WI38 (cell line): Measurements from ENCODE around the gene MSL1.

ENCODE experiments used
- H3K4me3 ChIP-seq: 2 replicates; pipeline ENCODE4 v1.5.1; 2011; ENCODE audit warnings: low read depth, mild to moderate bottlenecking, control low read depth, low read length
- TF ChIP-seq, protein P1 (sequence below): IDR thresholded peaks from 2 replicates; pipeline ENCODE4 v1.5.1; 2012; ENCODE audit warnings: low read depth, mild to moderate bottlenecking, control low read depth, low read length

Gene MSL1

DNA sequence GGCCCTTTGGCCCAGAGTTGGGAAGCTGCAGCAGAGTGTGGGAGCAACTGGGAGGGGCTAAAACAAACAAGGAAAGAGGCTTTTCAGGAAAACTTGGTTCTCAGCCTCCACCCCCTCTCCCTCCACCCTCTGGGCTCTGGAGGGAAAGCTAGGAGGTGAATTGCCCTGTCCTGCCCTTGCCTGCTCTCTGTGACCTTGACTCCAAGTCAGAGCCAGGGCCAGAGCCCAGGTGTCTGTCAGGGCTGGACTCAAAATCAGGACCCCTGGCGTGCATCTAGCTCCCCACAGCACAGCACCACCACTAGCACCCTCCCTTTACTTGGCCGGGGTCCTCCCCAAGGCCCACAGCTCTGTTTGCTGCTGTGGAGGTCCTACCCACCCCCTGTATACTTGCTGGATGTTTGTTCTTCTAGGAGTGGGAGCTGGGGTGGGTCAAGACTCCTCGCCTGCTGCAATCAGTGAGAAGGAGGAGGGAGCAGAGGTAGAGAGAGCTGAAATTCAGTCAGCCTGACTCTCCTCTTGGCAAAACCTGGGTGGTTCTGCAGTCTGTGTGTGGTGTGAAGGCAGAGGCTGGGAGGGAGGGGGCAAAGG, 18.6 kb upstream of the MSL1 start:
- TF ChIP-seq, protein P1, sequence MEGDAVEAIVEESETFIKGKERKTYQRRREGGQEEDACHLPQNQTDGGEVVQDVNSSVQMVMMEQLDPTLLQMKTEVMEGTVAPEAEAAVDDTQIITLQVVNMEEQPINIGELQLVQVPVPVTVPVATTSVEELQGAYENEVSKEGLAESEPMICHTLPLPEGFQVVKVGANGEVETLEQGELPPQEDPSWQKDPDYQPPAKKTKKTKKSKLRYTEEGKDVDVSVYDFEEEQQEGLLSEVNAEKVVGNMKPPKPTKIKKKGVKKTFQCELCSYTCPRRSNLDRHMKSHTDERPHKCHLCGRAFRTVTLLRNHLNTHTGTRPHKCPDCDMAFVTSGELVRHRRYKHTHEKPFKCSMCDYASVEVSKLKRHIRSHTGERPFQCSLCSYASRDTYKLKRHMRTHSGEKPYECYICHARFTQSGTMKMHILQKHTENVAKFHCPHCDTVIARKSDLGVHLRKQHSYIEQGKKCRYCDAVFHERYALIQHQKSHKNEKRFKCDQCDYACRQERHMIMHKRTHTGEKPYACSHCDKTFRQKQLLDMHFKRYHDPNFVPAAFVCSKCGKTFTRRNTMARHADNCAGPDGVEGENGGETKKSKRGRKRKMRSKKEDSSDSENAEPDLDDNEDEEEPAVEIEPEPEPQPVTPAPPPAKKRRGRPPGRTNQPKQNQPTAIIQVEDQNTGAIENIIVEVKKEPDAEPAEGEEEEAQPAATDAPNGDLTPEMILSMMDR: no peak
- H3K4me3 ChIP-seq: no peak overlapping the region

DNA sequence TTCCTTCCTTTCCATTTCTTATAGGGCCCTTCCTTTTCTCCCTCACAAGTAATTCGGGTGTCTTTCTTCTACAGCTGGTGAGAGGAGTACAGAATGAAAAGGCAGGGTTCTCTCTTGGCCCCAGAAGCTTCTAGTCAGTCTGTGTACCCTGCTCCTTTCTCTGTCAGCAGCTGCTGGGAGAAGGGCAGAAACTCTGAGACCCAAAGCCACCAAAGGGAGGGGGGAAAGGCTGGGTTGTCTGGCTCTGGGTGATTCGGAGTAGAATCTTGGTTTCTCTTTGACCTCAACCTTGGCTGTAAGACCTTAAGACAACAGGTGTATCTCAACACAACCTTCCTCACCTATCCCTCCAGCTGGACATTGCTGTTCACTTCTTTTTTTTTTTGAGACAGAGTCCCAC, 18.1 kb upstream of the MSL1 start:
- TF ChIP-seq, protein P1: no peak
- H3K4me3 ChIP-seq: no peak overlapping the region

DNA sequence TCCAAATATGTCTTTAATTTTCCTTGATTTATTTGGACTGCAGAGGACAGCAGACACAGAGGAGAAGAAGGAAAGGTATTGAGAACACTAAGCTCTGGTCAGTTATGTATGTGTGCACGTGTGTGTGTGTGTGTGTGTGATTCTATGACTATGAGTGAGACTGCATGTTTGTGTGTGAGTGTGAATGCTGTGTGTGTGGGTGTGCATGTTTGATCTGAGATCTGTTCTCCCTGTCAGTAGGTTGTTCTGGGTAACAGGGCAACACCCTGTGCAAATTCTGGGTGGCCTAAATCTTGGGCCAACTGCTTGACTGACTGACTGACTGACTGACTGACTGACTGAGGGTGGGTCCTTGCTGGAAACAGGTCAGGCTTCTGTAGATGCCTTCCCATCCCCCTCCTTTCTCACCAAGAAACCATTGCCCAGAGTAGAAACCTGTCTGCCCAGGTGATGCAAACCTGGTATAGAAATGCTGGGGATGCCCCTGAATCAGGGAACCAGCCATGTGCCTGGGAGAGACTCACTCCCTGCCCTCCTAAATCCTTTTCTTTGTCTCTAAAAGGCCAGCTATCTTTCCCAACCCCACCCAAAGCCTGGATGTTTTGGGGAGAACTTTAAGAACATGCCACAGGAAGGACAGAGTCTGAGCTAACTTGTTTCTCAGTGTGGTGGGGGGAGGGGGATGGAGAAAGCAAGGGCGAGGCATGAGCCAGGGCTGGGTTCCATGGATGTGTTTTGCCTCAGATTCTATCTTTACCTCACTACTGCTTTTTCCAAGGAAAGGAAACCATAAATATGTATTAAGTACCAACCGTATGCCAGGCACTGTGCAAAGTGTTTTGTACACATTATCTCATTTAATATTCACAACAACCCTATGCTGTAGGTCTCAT, 16.9 kb upstream of the MSL1 start:
- TF ChIP-seq, protein P1: no peak
- no peak overlapping the region for H3K4me3 ChIP-seq

DNA sequence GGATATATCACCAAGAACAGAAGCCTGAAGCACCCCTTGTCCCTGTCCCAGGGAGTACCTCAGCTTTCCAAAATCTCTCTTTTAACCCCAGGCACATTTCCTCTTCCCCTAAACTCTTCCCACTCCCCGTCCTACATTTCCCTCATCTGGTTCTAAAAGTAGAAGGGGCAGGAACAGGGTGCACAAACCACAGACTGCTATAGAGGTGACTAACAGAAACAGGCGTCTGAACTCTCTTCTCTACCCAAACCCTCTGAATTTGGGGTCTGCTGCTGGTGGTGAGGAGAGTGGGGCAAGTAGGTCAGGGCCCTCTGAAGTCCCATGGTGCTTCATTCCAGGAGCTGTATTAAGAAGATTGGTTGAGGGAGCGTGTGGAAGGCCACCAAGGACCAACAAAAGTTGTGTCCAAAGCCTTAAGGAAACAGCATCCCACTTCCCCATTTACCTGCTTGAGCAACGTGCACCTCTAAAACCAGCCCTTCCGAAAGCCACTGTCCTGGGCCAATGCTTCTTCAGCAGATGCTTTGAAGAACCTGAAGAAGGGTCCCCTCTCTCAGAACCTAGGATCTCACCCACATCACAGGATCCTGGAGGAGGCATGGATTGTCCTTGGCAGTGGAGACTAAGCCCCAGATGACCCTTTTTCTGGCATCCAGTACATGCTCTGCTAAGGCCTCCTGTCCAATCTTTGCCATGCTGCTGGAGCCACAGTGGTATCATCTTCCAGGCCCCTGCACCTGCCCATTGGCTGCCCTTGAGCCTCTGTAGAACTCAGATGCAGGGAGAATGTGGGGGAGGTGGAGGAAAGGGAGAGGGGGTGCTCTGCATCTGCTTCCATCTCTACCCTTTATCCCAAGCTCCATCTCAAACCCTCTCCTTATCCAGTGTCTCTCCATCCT, 15.7 kb upstream of the MSL1 start:
- TF ChIP-seq, protein P1: no peak
- no peak overlapping the region for H3K4me3 ChIP-seq

DNA sequence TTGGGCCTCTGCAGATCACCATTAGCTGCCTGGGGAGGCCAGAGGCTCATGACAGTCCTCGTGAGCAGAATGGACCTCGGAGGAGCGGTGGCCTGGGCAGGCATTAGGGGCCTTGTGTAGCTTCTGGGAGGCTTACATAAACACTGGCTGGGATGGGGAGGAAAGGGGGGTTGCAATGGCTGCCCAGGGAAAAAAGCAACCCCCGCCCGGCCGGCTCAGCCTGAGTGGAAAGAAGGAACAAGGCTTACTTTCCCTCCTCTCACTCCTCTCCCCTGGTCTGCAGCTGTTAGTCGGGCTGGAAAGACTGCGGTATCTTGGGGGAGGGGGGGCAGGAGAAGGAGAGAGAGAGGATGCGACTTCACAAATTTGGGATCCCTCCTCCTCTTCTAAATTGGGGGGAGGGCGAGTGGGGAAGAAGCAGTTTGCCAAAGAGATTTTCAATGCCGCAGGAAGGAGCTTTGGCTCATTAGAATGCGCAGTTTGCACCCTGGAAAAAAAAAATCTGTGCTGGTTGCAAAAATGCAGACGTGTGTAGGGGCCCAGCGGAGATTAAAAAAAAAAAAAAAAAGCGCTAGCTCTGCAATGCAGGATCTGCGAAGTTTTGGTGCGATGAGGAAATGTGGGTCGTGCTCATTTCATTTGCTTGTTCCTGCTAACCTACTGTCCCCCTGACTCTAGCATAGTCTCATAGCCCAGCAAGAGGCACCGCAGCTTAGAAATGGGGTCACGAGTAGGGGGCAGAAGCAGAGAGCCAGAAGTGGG, 14.8 kb upstream of the MSL1 start:
- TF ChIP-seq, protein P1: no peak
- H3K4me3 ChIP-seq: no peak overlapping the region

DNA sequence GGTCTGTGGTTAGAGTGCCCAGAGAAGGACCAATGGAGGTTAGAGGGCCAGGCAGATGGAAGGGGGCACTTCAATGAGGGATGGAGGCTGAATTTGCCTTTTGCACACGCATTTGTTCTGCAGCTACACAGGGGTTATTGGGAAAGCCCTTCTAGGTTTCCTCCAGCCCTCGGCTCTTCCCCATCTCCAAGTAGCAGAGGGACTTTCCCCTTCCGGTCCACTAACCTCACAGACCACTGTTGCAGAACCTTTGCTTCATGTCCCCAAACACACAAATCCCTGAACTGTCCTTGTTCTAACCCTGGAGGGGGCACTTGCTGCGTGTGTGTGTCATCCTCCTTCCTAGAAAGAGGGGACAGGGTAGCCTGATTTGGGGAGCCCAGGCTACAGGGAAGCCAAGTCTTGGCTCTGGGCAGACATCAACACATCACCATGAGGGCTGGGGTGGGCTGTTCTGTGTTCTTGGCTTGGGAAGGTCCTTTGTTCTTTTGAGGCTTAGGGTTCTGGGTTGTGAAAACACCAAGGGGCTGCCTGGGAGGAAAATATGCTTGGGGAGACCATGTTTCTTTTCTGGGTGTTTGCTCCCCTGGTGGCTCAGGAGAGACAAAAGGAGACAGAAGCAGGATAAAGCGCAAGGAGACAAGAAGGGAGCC, 14.1 kb upstream of the MSL1 start:
- TF ChIP-seq, protein P1: no peak
- H3K4me3 ChIP-seq: no peak overlapping the region
